ENCODE measurements around the gene CRYGC. TPM values are rescaled to one million over a fixed set of nuclear protein-coding genes. Genes with fewer than 3 reads are reported as not detected.

Gene CRYGC
- total RNA-seq, 1 experiment from 2014 or later = not detected

GRCh38 chr2:208090420-208090819 is 39.2 kb downstream of the CRYGC start:
- H3F3A ChIP-seq (ENCODE audit: insufficient read depth, low read depth) = no peaks in the 10 kb centered on the region
- no peaks in the 10 kb centered on the region for H3K9me3 ChIP-seq (ENCODE audit: insufficient read depth, low read depth)
- no peaks in the 10 kb centered on the region for H3K9me2 ChIP-seq (ENCODE audit: insufficient read depth)
- H4K20me1 ChIP-seq (ENCODE audit: insufficient read depth) = no peaks in the 10 kb centered on the region
- TF ChIP-seq, protein P1, sequence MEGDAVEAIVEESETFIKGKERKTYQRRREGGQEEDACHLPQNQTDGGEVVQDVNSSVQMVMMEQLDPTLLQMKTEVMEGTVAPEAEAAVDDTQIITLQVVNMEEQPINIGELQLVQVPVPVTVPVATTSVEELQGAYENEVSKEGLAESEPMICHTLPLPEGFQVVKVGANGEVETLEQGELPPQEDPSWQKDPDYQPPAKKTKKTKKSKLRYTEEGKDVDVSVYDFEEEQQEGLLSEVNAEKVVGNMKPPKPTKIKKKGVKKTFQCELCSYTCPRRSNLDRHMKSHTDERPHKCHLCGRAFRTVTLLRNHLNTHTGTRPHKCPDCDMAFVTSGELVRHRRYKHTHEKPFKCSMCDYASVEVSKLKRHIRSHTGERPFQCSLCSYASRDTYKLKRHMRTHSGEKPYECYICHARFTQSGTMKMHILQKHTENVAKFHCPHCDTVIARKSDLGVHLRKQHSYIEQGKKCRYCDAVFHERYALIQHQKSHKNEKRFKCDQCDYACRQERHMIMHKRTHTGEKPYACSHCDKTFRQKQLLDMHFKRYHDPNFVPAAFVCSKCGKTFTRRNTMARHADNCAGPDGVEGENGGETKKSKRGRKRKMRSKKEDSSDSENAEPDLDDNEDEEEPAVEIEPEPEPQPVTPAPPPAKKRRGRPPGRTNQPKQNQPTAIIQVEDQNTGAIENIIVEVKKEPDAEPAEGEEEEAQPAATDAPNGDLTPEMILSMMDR (conservative IDR thresholded peaks at IDR 0.05) = no peak
- no peak for TF ChIP-seq EZH2 (IDR thresholded peaks at IDR 0.05; ENCODE audit: low read depth)
- no peak overlapping the region for H2AFZ ChIP-seq
- no peaks in the 10 kb centered on the region for H3K4me1 ChIP-seq (replicated peaks; ENCODE audit: insufficient read depth)
- no peak overlapping the region for H3K4me3 ChIP-seq
- H3K27ac ChIP-seq = no peak overlapping the region
- POLR2A ChIA-PET (ENCODE audit: unreplicated experiment) = interaction anchor here (0.5 kb wide), 1 partner anchor 603 kb away, joined by 3 read pairs; no protein-coding TSS in a partner anchor
- no TSS peak for BruUV-seq (replicated peaks)
- intact Hi-C loops (cut with micrococcal nuclease; ENCODE audit: unreplicated experiment) = no loop called here
- no peaks in the 10 kb centered on the region for H3K79me2 ChIP-seq (ENCODE audit: low read depth)
- H3K36me3 ChIP-seq (ENCODE audit: low read depth) = no peaks in the 10 kb centered on the region
- CTCF ChIA-PET = no interaction called here
- no peaks in the 10 kb centered on the region for H3K27me3 ChIP-seq (ENCODE audit: insufficient read depth, low read depth)
- no peak for DNase-seq
- no peak overlapping the region for H3K4me2 ChIP-seq

DNA sequence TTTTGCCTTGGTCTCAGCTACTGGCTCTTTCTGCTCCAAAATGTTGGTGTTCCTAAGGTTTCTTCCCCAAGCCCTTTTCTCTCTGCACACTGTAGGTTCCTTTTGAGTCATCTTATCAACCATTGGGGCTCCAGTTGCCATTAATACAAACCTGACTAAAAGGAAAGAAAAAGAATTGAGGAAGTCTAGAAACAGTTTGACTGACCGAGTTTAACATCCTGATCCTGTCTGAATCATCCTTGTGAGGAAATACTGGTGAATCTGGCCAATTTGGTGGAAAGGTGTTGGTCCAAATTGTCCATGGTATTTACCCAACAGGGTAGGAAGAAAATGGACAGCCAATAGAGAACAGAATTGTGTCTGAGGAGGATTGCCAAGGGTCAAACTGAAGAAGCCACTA is 43.6 kb downstream of the CRYGC start:
- no peak for DNase-seq
- intact Hi-C loops (cut with micrococcal nuclease; ENCODE audit: unreplicated experiment) = no loop called here
- H3K9me2 ChIP-seq (ENCODE audit: insufficient read depth) = no peaks in the 10 kb centered on the region
- no peaks in the 10 kb centered on the region for H4K20me1 ChIP-seq (ENCODE audit: insufficient read depth)
- no peak overlapping the region for H2AFZ ChIP-seq
- no peak for TF ChIP-seq EZH2 (IDR thresholded peaks at IDR 0.05; ENCODE audit: low read depth)
- TF ChIP-seq, protein P1 (conservative IDR thresholded peaks at IDR 0.05) = no peak
- CTCF ChIA-PET = no interaction called here
- H3K79me2 ChIP-seq (ENCODE audit: low read depth) = no peaks in the 10 kb centered on the region
- no peak overlapping the region for H3K27ac ChIP-seq
- no peak overlapping the region; the same call in 1 of the 2 replicates for H3K4me3 ChIP-seq
- H3K4me2 ChIP-seq = no peak overlapping the region
- no peaks in the 10 kb centered on the region for H3K27me3 ChIP-seq (ENCODE audit: insufficient read depth, low read depth)
- H3F3A ChIP-seq (ENCODE audit: insufficient read depth, low read depth) = no peaks in the 10 kb centered on the region
- BruUV-seq (replicated peaks) = no TSS peak
- H3K4me1 ChIP-seq (replicated peaks; ENCODE audit: insufficient read depth) = no peaks in the 10 kb centered on the region
- H3K36me3 ChIP-seq (ENCODE audit: low read depth) = no peaks in the 10 kb centered on the region
- POLR2A ChIA-PET (ENCODE audit: unreplicated experiment) = no interaction called here
- no peaks in the 10 kb centered on the region for H3K9me3 ChIP-seq (ENCODE audit: insufficient read depth, low read depth)

- ChIA-PET CTCF (no interaction called here), POLR2A (ENCODE audit: unreplicated experiment) (no interaction called here)
- no peak for DNase-seq
- no peak for TF ChIP-seq EZH2 (IDR thresholded peaks at IDR 0.05; ENCODE audit: low read depth)
- TF ChIP-seq, protein P1 (conservative IDR thresholded peaks at IDR 0.05) = no peak
- Histone ChIP-seq H3F3A (ENCODE audit: insufficient read depth, low read depth) (no peaks in the 10 kb centered on the region), H3K4me3 (no peak overlapping the region), H2AFZ (no peak overlapping the region), H3K79me2 (ENCODE audit: low read depth) (no peaks in the 10 kb centered on the region), H4K20me1 (ENCODE audit: insufficient read depth) (no peaks in the 10 kb centered on the region), H3K9me3 (ENCODE audit: insufficient read depth, low read depth) (no peaks in the 10 kb centered on the region), H3K27me3 (ENCODE audit: insufficient read depth, low read depth) (no peaks in the 10 kb centered on the region), H3K36me3 (ENCODE audit: low read depth) (no peaks in the 10 kb centered on the region), H3K27ac (no peak overlapping the region), H3K4me1 (replicated peaks; ENCODE audit: insufficient read depth) (no peaks in the 10 kb centered on the region), H3K9me2 (ENCODE audit: insufficient read depth) (no peaks in the 10 kb centered on the region), H3K4me2 (no peak overlapping the region)
- BruUV-seq (replicated peaks) = no TSS peak
- intact Hi-C loops (cut with micrococcal nuclease; ENCODE audit: unreplicated experiment) = no loop called here
Observed at GRCh38 chr2:208083807-208084206, 45.8 kb downstream of the CRYGC start.

Other genes with a start within 250 kb of the CRYGC start
- gene PLEKHM3, start 104.3 kb downstream of the CRYGC start, total RNA-seq (2021) = 7.7 and 8.4 TPM in 2 replicates
- gene CRYGD, start 5.3 kb downstream of the CRYGC start, total RNA-seq (2021) = not detected in 2 replicates
- gene CRYGB, start 16.3 kb upstream of the CRYGC start, total RNA-seq (2021) = not detected in 2 replicates
- gene CRYGA, start 33.8 kb upstream of the CRYGC start, total RNA-seq (2021) = not detected in 2 replicates
- not detected in 2 replicates for gene C2orf80, start 60.2 kb upstream of the CRYGC start, total RNA-seq (2021)
- gene IDH1, start 125.2 kb upstream of the CRYGC start, total RNA-seq (2021) = 193 and 227 TPM in 2 replicates
- 11.7 and 14.6 TPM in 2 replicates for gene PIKFYVE, start 136.4 kb upstream of the CRYGC start, total RNA-seq (2021)

All from PC-9 (cell line).